ENCODE measurements around the gene LRRC25. TPM values are rescaled to one million over a fixed set of nuclear protein-coding genes. Genes with fewer than 3 reads are reported as not detected.

Gene LRRC25
- total and polyA plus RNA-seq, 8 donors: 0.98 to 11.2 (median 2.7) TPM; not detected in 2

GRCh38 chr19:18437491-18438330 lies 40.3 kb upstream of the LRRC25 start, which contains the start of gene ISYNA1:
Gene ISYNA1, minus strand, starts transcription at chr19:18438133. Its CDS starts 154 bp downstream, at chr19:18437979.
- TF ChIP-seq POLR2AphosphoS5 (IDR thresholded peaks at IDR 0.05): no peak
- TF ChIP-seq CTCF (IDR thresholded peaks at IDR 0.05): no peak
- no peak for TF ChIP-seq EP300 (IDR thresholded peaks at IDR 0.05)
- no peak for TF ChIP-seq POLR2A (IDR thresholded peaks at IDR 0.05)
- H3K27ac ChIP-seq: peak within 1 kb of the TSS; percentile 9 to 79 (median 63)
- H3K9me3 ChIP-seq: no peaks in the 10 kb centered on the region
- H3K36me3 ChIP-seq: peaks cover 0 to 16% (median 9%) of the 10 kb centered on the region in 4 donors
- intact Hi-C loops (cut with DNase I; ENCODE audit: low total_unique reads): no loop called here
- H3K27me3 ChIP-seq: peaks cover 0 to 38% (median 0%) of the 10 kb centered on the region in 3 donors
- WGBS, 5 donors: 0 to 2% (median 1%) methylated on average over 36 to 99 of the region's 99 CpGs
- DNase-seq: peak; percentile 62 to 86
- peak within 1 kb of the TSS; percentile 50 to 76 (median 54) for H3K4me3 ChIP-seq
- peaks cover 37 to 67% (median 55%) of the 10 kb centered on the region in 4 donors for H3K4me1 ChIP-seq

GRCh38 chr19:18436671-18437490 lies 39.5 kb upstream of the LRRC25 start:
- H3K9me3 ChIP-seq: no peaks in the 10 kb centered on the region
- peaks cover 0 to 39% (median 0%) of the 10 kb centered on the region in 3 donors for H3K27me3 ChIP-seq
- 17 to 51% (median 26%) methylated on average over 31 to 67 of the region's 67 CpGs for WGBS, 5 donors
- peak; percentile 75 to 95 for DNase-seq
- H3K36me3 ChIP-seq: peaks cover 0 to 16% (median 7%) of the 10 kb centered on the region in 4 donors
- peaks cover 39 to 70% (median 59%) of the 10 kb centered on the region in 4 donors for H3K4me1 ChIP-seq
- TF ChIP-seq POLR2AphosphoS5 (IDR thresholded peaks at IDR 0.05): no peak
- TF ChIP-seq CTCF (IDR thresholded peaks at IDR 0.05): no peak
- no peak for TF ChIP-seq EP300 (IDR thresholded peaks at IDR 0.05)
- TF ChIP-seq POLR2A (IDR thresholded peaks at IDR 0.05): no peak
- H3K27ac ChIP-seq: peak overlapping the region; percentile 9 to 79 (median 63)
- intact Hi-C loops (cut with DNase I; ENCODE audit: low total_unique reads): no loop called here
- peak overlapping the region; percentile 50 to 76 (median 54) for H3K4me3 ChIP-seq

GRCh38 chr19:18435842-18436670 lies 38.6 kb upstream of the LRRC25 start:
- Histone ChIP-seq H3K9me3 (no peaks in the 10 kb centered on the region), H3K4me1 (peaks cover 39 to 70% (median 59%) of the 10 kb centered on the region in 4 donors), H3K27me3 (peaks cover 0 to 39% (median 0%) of the 10 kb centered on the region in 3 donors), H3K4me3 (peak overlapping the region; percentile 50 to 76 (median 54)), H3K36me3 (peaks cover 0 to 16% (median 7%) of the 10 kb centered on the region in 4 donors), H3K27ac (peak overlapping the region in 3 of 5 donors; percentile 58 to 79 (median 79))
- WGBS, 5 donors: 85 to 87% (median 87%) methylated on average over 30 to 46 of the region's 46 CpGs
- DNase-seq: peak in 1 of 2 donors; percentile 55
- TF ChIP-seq EP300 (IDR thresholded peaks at IDR 0.05) (no peak), POLR2A (IDR thresholded peaks at IDR 0.05) (no peak), CTCF (IDR thresholded peaks at IDR 0.05) (no peak), POLR2AphosphoS5 (IDR thresholded peaks at IDR 0.05) (no peak)
- intact Hi-C loops (cut with DNase I; ENCODE audit: low total_unique reads): no loop called here
